ENCODE results near the gene AP3M1.

Gene AP3M1

GRCh38 chr10:74114041-74114448, 36.6 kb downstream of the AP3M1 start:
- DNase-seq (ENCODE audit: low read depth, low spot score), result no peak

GRCh38 chr10:74113546-74113945, 37.1 kb downstream of the AP3M1 start:
- DNase-seq (ENCODE audit: low read depth, low spot score), result no peak

- DNase-seq (ENCODE audit: low read depth, low spot score), result no peak
Measured at GRCh38 chr10:74111799-74112198, 38.8 kb downstream of the AP3M1 start.

- DNase-seq (ENCODE audit: low read depth, low spot score), result no peak
Measured at GRCh38 chr10:74110120-74110519, 40.5 kb downstream of the AP3M1 start.

GRCh38 chr10:74109452-74109851, 41.2 kb downstream of the AP3M1 start:
- DNase-seq (ENCODE audit: low read depth, low spot score), result no peak

DNA sequence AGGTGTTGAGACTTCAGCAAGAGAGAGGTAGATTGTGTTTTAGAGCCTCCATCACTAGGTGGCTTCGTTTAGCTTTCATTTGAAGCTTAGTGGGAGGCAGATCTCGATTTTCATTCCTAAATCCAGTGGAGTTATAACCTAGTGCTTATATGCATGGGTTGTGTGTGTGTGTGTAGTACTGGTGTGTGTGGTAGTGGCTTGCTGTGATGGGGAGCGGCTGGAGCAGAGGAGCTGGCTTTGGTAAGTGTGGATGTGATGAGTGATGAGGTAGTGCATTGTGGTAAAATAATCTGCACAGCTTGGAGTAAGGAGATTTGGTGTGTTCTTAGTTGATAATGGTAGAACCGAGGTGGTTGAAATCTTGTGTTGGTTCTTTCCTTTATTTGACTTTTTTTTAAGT, 43.2 kb downstream of the AP3M1 start:
- DNase-seq (ENCODE audit: low read depth, low spot score), result no peak

DNA sequence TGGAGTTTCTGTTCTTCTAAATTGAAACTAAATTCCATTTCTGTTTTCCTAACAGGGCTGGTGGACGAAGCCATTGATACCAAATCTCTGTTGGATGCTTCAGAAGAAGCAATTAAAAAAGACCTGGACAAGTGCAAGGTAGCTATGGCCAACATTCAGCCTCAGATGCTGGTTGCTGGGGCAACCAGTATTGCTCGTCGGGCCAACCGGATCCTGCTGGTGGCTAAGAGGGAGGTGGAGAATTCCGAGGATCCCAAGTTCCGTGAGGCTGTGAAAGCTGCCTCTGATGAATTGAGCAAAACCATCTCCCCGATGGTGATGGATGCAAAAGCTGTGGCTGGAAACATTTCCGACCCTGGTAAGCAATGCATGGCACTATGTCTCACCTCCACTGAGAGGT, 45.6 kb downstream of the AP3M1 start:
- DNase-seq (ENCODE audit: low read depth, low spot score), result no peak

DNA sequence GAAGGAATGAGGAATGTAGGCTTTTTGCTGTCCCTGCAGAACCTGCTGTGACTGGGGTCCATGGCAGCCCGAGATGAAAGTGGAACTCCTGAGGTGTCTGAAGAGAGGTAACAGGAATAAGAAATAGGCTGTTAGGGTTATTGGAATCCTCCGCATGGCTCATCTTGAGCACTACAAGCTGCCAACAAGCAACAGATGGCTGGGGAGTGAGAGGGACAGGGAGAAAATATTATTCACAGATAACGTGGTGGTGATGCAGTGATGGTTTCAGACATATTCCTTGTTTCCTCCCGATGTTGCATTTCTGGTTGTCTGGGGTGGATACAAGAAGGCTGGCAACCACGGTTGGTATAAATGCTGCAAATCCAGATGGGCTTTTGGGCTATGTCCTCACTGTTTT, 46.1 kb downstream of the AP3M1 start:
- no peak for DNase-seq (ENCODE audit: low read depth, low spot score)

- no peak for DNase-seq (ENCODE audit: low read depth, low spot score)
Measured at GRCh38 chr10:74103560-74104258, 46.9 kb downstream of the AP3M1 start.

GRCh38 chr10:74099836-74100235, 50.8 kb downstream of the AP3M1 start:
- no peak for DNase-seq (ENCODE audit: low read depth, low spot score)

GRCh38 chr10:74099420-74099819, 51.2 kb downstream of the AP3M1 start:
- DNase-seq (ENCODE audit: low read depth, low spot score), result no peak

DNA sequence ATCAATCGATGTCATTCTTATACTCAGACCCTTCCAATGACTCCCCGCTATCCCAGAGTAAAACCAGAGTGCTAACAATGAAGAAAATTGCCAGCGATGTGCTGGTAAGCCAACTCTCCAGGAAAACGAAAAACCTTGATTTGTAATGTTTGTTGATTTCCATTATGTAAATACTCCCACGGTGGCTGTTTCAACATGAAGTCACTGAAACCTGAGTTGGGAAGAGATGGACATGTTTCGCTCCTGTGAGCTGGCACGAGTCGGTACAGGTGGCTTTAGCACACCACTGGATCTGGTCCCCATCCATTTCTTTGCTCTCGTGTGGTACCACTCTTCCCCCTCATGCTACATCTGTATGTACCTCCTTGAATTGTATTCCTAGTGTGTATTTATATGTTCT, 52.9 kb downstream of the AP3M1 start:
- no peak for DNase-seq (ENCODE audit: low read depth, low spot score)

DNA sequence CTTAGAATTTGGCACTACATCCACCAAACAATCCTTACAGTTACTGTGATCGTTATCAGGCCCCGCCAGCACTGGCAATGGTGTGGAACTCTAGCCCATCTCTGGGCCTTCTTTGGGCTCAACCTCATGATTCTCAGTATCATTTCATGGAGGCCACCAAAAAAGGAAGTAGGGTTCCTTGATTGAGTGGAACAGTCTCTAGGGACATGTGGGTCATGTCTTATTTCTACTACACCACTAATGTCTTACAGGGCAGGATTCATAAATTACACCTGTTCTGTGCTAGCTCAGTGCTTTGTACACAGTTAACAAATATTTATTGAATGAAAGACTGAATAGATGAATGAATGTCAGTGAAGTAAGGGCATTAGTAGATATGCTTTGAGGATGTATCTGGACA, 53.9 kb downstream of the AP3M1 start:
- no peak for DNase-seq (ENCODE audit: low read depth, low spot score)

GRCh38 chr10:74094231-74094630, 56.4 kb downstream of the AP3M1 start:
- no peak for DNase-seq (ENCODE audit: low read depth, low spot score)

DNA sequence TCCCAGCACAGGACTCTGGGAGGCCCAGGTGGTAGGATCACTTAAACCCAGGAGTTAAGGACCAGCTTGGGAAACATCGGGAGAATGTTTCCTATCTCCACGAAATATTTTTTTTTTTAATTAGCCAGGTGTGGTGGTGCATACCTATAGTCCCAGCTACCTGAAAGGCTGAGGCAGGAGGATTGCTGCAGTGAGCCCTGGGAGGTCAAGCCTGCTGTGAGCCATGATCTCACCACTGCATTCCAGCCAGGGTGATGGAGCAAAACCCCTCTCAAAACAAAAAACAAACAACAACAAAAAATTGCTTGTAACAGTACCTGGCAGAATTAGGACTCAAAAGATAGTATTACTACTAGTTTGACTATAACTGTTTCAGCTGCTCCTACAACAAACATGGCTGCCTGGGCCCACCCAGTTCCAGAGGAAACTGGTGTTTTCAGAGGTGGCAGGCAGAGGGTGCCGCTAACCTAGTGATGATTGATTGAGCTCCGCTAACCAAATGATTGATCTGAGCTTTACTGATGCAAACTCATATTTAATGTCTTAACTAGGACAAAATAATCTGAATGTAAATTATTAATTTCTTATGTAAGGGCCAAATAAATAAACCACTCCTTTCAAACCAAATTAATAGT, 57.0 kb downstream of the AP3M1 start:
- no peak for DNase-seq (ENCODE audit: low read depth, low spot score)

- no peak for DNase-seq (ENCODE audit: low read depth, low spot score)
Measured at GRCh38 chr10:74092372-74092771, 58.3 kb downstream of the AP3M1 start.

- DNase-seq (ENCODE audit: low read depth, low spot score), result no peak
Measured at GRCh38 chr10:74088722-74089121, 61.9 kb downstream of the AP3M1 start.

- no peak for DNase-seq (ENCODE audit: low read depth, low spot score)
Measured at GRCh38 chr10:74086317-74086716, 64.3 kb downstream of the AP3M1 start.

DNA sequence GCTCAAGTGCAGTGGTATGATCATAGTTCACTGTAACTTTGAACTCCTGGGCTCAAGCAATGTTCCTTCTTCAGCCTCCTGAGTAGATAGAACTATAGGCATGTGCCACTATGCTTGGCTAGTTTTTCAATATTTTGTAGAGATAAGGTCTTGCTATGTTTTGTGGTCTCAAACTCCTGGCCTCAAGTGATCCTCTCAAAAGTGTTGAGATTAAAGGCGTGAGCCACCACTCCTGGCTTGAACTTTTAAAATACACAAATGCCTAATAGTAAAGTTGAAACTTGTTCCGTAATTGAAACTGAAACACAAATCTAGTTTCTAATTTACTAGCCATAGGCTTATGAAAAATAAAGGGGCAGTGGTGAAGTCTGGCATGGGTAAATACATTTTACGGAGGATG, 65.7 kb downstream of the AP3M1 start:
- no peak for DNase-seq (ENCODE audit: low read depth, low spot score)

- no peak for DNase-seq (ENCODE audit: low read depth, low spot score)
Measured at GRCh38 chr10:74083304-74083703, 67.3 kb downstream of the AP3M1 start.

GRCh38 chr10:74081941-74082718, 68.5 kb downstream of the AP3M1 start:
- DNase-seq (ENCODE audit: low read depth, low spot score), result no peak

DNA sequence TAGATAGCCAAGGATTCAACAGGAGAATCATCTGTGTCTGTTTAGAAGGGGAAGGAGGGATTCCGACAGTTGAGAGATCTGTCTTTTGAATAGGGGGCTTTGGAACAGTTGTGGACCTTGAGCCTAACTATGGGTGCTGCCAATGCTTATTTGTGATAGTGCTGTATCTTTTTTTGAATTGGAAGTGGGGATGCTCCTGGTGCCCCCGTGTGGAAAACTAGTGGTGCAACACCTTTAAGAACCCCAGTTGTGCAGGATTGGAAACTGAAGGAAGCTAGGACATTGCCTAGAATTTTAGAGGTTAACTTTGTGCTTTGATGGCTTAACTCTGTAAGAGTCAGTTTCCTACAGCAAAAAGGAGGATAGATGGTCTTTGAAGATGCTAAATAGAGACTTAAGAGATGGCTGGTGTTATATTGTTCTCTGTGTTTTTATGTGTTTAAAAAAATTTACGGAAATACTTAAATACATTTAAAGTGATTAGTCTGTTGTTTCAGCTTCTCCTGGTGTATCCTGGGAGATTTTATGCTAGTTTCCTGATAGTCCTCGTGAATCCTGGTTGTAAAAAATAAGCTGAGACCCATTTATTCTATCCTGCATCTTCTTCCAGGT, 69.3 kb downstream of the AP3M1 start:
- no peak for DNase-seq (ENCODE audit: low read depth, low spot score)

Data from activated naive CD8-positive, alpha-beta T cell treated with anti-CD3 and anti-CD28 coated beads, Interleukin-2, amount 50 U/mL, for 16 hours (primary cell).